ENCODE measurements around the gene XKR8. TPM values are rescaled to one million over a fixed set of nuclear protein-coding genes. Genes with fewer than 3 reads are reported as not detected.

Gene XKR8, protein sequence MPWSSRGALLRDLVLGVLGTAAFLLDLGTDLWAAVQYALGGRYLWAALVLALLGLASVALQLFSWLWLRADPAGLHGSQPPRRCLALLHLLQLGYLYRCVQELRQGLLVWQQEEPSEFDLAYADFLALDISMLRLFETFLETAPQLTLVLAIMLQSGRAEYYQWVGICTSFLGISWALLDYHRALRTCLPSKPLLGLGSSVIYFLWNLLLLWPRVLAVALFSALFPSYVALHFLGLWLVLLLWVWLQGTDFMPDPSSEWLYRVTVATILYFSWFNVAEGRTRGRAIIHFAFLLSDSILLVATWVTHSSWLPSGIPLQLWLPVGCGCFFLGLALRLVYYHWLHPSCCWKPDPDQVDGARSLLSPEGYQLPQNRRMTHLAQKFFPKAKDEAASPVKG
- 5.1 TPM for total RNA-seq (2013)
- polyA plus RNA-seq, result 10 to 100 TPM; 12.3 to 36.7 (median 25.9) TPM
- polyA minus RNA-seq, result 6.5 and 8.2 TPM in 2 replicates
- total RNA-seq, result 1.4 to 16.8 (median 7.1) reads per million in 11 experiments

DNA sequence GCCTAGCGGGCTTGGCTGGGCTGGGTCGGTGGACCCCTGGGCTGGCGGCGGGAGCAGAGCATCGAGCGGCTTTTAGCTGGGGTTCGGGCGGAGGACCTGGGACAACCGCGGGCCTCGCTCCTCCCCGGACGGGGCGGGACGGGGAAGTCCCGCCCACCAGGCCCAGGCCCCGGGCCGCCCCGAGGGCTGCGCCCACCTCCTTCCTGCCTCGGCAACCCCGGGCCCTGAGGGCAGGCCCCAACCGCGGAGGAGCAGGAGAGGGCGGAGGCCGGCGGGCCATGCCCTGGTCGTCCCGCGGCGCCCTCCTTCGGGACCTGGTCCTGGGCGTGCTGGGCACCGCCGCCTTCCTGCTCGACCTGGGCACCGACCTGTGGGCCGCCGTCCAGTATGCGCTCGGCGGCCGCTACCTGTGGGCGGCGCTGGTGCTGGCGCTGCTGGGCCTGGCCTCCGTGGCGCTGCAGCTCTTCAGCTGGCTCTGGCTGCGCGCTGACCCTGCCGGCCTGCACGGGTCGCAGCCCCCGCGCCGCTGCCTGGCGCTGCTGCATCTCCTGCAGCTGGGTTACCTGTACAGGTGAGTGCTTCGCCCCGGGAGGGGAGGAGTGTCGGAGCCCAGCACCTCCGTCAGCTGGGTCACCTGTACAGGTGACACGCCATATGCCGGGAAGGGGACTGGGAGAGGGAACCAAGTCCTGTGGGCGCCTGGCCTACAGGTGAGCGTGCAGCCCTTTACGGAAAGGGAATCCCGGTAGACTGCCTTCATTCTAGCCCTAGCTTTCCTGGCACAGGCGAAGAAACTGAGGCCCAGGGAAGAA is at the start of gene XKR8:
XKR8 (plus strand) TSS at position 182 of the 812 bp plus-strand sequence; CDS start at position 279, 97 bp downstream.
- H3K27me3 ChIP-seq (ENCODE audit: control insufficient read depth in 2 of 2, insufficient read depth in 2 of 2, low read length in 2 of 2), result no peaks in the 10 kb centered on the region
- H3K4me3 Mint-ChIP-seq, result peak within 1 kb of the TSS; percentile 84 to 87
- H3K27me3 Mint-ChIP-seq (ENCODE audit: low read depth in 3 of 3), result peaks cover 0 to 2% (median 1%) of the 10 kb centered on the region in 3 donors
- H4K20me1 ChIP-seq (ENCODE audit: insufficient read depth, low read length), result peaks cover 16% of the 10 kb centered on the region
- WGBS (ENCODE audit: insufficient coverage), result under 1% methylated on average over 63 of the region's 68 CpGs
- peak within 1 kb of the TSS; percentile 97 for H3K4me2 ChIP-seq (replicated peaks; ENCODE audit: extremely low read depth, low read length, poor library complexity, severe bottlenecking)
- H3K4me1 Mint-ChIP-seq, result peaks cover 32% of the 10 kb centered on the region
- peaks cover 15 to 20% of the 10 kb centered on the region in 2 donors for H3K36me3 ChIP-seq (replicated peaks in 1 of 2; ENCODE audit: control insufficient read depth in 1 of 2, insufficient read depth in 2 of 2, low read length in 2 of 2)
- peak within 1 kb of the TSS; percentile 93 for H2AFZ ChIP-seq (ENCODE audit: insufficient read depth, low read depth, low read length, poor library complexity, severe bottlenecking)
- peak; percentile 51 to 70 (median 68) for DNase-seq
- H3K9me3 Mint-ChIP-seq, result peaks cover 0 to 3% (median 0%) of the 10 kb centered on the region in 7 donors
- H3K79me2 ChIP-seq (ENCODE audit: insufficient read depth, low read length), result peaks cover 25% of the 10 kb centered on the region
- H3K9me3 ChIP-seq (replicated peaks in 1 of 2; ENCODE audit: control insufficient read depth in 1 of 2, insufficient read depth in 1 of 2, low read length in 2 of 2), result no peaks in the 10 kb centered on the region
- H3K27ac Mint-ChIP-seq, result peak within 1 kb of the TSS; percentile 82 to 94 (median 93)
- TF ChIP-seq, protein P1, sequence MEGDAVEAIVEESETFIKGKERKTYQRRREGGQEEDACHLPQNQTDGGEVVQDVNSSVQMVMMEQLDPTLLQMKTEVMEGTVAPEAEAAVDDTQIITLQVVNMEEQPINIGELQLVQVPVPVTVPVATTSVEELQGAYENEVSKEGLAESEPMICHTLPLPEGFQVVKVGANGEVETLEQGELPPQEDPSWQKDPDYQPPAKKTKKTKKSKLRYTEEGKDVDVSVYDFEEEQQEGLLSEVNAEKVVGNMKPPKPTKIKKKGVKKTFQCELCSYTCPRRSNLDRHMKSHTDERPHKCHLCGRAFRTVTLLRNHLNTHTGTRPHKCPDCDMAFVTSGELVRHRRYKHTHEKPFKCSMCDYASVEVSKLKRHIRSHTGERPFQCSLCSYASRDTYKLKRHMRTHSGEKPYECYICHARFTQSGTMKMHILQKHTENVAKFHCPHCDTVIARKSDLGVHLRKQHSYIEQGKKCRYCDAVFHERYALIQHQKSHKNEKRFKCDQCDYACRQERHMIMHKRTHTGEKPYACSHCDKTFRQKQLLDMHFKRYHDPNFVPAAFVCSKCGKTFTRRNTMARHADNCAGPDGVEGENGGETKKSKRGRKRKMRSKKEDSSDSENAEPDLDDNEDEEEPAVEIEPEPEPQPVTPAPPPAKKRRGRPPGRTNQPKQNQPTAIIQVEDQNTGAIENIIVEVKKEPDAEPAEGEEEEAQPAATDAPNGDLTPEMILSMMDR (IDR thresholded peaks at IDR 0.05), result peak; percentile 55
- peak within 1 kb of the TSS; percentile 76 for H3K9ac ChIP-seq (ENCODE audit: insufficient read depth, low read length, poor library complexity, severe bottlenecking)
- peaks cover 21 to 25% of the 10 kb centered on the region in 2 donors for H3K36me3 Mint-ChIP-seq
- intact Hi-C loops (cut with micrococcal nuclease), result no loop called here
- H3K4me1 ChIP-seq (ENCODE audit: control insufficient read depth in 1 of 2, insufficient read depth in 2 of 2, low read length in 2 of 2), result peaks cover 30 to 36% of the 10 kb centered on the region in 2 donors
- H3K4me3 ChIP-seq (replicated peaks in 1 of 3; ENCODE audit: low read depth in 2 of 3, low read length in 3 of 3), result peak within 1 kb of the TSS; percentile 47 to 78 (median 66)
- H3K27ac ChIP-seq (ENCODE audit: low read depth in 1 of 2, low read length in 2 of 2), result peak within 1 kb of the TSS; percentile 75 to 82

DNA sequence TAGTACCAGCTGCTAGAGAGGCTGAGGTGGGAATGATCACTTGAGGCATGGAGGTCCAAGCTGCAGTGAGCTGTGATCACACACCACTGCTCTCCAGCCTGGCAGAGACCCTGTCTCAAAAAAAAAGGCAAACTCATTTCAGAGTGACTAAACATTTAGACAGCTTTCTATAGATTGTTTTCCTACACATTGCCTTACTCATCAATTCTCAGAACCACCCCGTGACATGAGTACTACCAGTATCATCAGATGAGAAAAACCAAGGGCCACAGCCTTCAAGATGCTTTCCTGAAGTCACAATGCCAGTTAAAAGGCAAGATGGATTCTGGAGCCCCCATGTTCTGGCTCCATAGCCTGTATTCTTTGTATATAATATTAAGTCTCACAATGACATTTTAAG is 47.3 kb upstream of the XKR8 start:
- TF ChIP-seq, protein P1 (IDR thresholded peaks at IDR 0.05), result no peak
- WGBS (ENCODE audit: insufficient coverage), result no CpG with 5 or more reads among the region's 1 CpG

More for the DNA sequence above, 47.3 kb upstream of the XKR8 start:
- no peaks in the 10 kb centered on the region for H4K20me1 ChIP-seq (ENCODE audit: insufficient read depth, low read length)
- peaks cover 39 to 54% of the 10 kb centered on the region in 2 donors for H3K36me3 ChIP-seq (replicated peaks in 1 of 2; ENCODE audit: control insufficient read depth in 1 of 2, insufficient read depth in 2 of 2, low read length in 2 of 2)
- intact Hi-C loops (cut with micrococcal nuclease), result no loop called here
- no peaks in the 10 kb centered on the region for H3K27me3 Mint-ChIP-seq (ENCODE audit: low read depth in 3 of 3)
- no peak for DNase-seq
- peaks cover 4 to 13% (median 9%) of the 10 kb centered on the region in 7 donors for H3K9me3 Mint-ChIP-seq
- peaks cover 69% of the 10 kb centered on the region for H3K79me2 ChIP-seq (ENCODE audit: insufficient read depth, low read length)
- peaks cover 17% of the 10 kb centered on the region for H3K4me1 Mint-ChIP-seq
- H3K4me3 ChIP-seq (replicated peaks in 1 of 3; ENCODE audit: low read depth in 2 of 3, low read length in 3 of 3), result no peak overlapping the region
- peaks cover 30 to 49% of the 10 kb centered on the region in 2 donors for H3K36me3 Mint-ChIP-seq
- no peak overlapping the region for H3K4me2 ChIP-seq (replicated peaks; ENCODE audit: extremely low read depth, low read length, poor library complexity, severe bottlenecking)
- no peaks in the 10 kb centered on the region for H3K27me3 ChIP-seq (ENCODE audit: control insufficient read depth in 2 of 2, insufficient read depth in 2 of 2, low read length in 2 of 2)
- no peak overlapping the region for H3K4me3 Mint-ChIP-seq
- peaks cover 0 to 8% of the 10 kb centered on the region in 2 donors for H3K9me3 ChIP-seq (replicated peaks in 1 of 2; ENCODE audit: control insufficient read depth in 1 of 2, insufficient read depth in 1 of 2, low read length in 2 of 2)
- peaks cover 16 to 21% of the 10 kb centered on the region in 2 donors for H3K4me1 ChIP-seq (ENCODE audit: control insufficient read depth in 1 of 2, insufficient read depth in 2 of 2, low read length in 2 of 2)
- H2AFZ ChIP-seq (ENCODE audit: insufficient read depth, low read depth, low read length, poor library complexity, severe bottlenecking), result no peak overlapping the region
- peak overlapping the region in 5 of 7 donors; percentile 32 to 69 (median 59) for H3K27ac Mint-ChIP-seq
- H3K9ac ChIP-seq (ENCODE audit: insufficient read depth, low read length, poor library complexity, severe bottlenecking), result no peak overlapping the region
- H3K27ac ChIP-seq (ENCODE audit: low read depth in 1 of 2, low read length in 2 of 2), result peak overlapping the region in 1 of 2 donors; percentile 56
